HS-27A (cell line): ENCODE results near the gene ZMYND15.

Experiments
- DNase-seq: peaks from one replicate; pipeline ENCODE4 v3.0.0-alpha.2; 2012; ENCODE audit warnings: low read depth, missing footprints

The ZMYND15 gene

DNA sequence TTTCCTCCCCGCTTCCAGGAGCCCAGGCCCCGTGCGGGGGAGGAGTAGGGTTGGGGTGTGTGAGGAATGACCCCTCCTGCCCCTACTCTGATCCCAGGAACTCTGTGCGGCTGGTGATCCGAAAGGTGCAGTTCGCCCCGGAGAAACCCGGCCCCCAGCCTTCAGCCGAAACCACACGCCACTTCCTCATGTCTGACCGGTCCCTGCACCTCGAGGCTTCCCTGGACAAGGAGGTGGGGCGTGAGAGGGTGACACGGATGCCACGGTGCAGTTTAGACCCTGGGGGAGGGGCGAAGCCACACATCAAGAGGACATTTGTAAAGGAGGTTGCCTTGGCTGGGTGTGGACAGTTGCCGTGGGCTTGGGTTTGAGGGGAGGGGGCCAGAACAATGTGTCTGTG, 21.8 kb upstream of the ZMYND15 start:
- DNase-seq, result no peak

GRCh38 chr17:4718276-4718675, 21.4 kb upstream of the ZMYND15 start:
- DNase-seq, result no peak

DNA sequence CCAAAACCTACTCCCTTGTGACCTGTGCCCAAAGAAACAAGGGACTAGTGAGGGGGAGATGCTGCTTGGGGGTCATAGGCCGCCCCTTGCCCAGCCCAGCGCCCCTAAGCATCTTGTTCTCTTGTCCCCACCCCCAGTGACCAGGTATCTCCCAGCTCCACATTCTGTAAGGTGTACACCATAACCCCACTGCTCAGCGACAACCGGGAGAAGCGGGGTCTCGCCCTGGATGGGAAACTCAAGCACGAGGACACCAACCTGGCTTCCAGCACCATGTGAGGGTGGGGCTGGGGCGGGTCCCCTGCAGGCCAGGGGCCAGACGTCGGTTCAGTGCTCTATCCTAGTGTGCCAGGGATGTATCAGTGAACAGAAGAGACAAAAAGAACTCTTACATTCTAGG, 20.5 kb upstream of the ZMYND15 start:
- no peak for DNase-seq

DNA sequence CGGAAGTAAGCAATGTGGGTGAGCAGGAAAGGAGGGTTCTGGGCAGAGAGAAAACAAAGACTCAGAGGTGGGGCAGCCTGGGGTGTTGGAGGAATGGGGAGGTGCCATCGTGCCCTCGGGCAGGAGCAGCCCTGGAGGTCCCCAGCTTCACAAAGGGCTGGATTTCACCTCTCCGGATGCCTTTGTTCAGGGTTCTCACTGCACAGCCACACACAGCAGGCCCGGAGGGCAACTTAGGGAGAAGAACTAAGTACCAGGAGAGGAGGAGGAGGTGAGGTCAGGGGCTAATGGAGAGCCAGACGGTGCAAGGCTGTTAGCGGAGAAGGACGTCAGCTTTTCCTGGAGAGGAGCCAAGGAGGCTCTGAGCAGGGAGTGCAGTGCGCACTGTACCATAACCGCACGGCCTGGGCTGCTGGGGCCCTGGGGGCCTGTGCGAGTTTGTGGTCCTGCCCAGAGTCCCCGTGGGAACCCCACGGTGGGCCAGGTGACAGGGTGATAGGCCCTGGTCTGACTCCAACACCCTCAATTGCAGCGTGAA, 19.9 kb upstream of the ZMYND15 start:
- no peak for DNase-seq

GRCh38 chr17:4720787-4721186, 18.8 kb upstream of the ZMYND15 start:
- no peak for DNase-seq

DNA sequence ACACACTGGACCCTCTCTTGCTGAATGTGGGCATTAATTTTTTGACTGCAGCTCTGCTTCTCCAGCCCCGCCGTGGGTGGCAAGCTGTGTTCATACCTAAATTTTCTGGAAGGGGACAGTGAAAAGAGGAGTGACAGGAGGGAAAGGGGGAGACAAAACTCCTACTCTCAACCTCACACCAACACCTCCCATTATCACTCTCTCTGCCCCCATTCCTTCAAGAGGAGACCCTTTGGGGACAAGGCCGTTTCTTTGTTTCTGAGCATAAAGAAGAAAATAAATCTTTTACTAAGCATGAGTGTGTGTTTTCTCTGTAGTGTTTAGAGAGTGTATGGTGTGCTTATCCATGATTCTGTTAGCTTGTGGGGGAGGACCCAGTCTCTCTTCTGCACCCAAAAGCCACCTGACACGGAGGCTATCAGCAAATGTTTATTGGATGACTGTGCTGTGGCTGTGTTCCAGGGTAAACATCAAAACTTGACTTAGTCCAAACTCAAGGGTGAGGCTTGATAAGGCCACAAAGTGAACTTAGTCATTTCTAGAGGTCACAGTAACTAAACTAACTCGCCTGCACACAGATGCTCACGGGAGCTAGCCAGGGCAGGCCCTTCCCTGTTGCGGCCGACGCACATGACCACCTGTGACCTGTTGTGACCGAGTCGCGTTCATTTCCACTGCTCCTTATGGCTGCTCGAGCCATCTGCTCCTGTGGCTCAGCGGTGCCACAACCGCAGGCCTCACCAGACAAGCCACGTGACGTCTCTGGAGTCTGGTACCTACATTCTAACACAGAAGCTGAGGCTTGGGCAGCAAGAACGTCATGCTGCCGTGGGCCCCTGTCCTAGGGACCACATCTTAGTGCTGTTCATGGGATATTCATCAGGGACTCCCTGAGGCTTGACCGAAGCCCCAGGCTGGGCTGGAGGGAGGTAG, 18.2 kb upstream of the ZMYND15 start:
- DNase-seq, result peak; percentile 39

GRCh38 chr17:4722678-4723240, 16.9 kb upstream of the ZMYND15 start:
- DNase-seq, result no peak

GRCh38 chr17:4724650-4725049, 15.0 kb upstream of the ZMYND15 start:
- no peak for DNase-seq

GRCh38 chr17:4725646-4726310, 13.9 kb upstream of the ZMYND15 start:
- DNase-seq, result no peak

GRCh38 chr17:4728124-4728523, 11.5 kb upstream of the ZMYND15 start:
- no peak for DNase-seq

- DNase-seq, result no peak
Observed at GRCh38 chr17:4733073-4733531, 6.5 kb upstream of the ZMYND15 start.

DNA sequence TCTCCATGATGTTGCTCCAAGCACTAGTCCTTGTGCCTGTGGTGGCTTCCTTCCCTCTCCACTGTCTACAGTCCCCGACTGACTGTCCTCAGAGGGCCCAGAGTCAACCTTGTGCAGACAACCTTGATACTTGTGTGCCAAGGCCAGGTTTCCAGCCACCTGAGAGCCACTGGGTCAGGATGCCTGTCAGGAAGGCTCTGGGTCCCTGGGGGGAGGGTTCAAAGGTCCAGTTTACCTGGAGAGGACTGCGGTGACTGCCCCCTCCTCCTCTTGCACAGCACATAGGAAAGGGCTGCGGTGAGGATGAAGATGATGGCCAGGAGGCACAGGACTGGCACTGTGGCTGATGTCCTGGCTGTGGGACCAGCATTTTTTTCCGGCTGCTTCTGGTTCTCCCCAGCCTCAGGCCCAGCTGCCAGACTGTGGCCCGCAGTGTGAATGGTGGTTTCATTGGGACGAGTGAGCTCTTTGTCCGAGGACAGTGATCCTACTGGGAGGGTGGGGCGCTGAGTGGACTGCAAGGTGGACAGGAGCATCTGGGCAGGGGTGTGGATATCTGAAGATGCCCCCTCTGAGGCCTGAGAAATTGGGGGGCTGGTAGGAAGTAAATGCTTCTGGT, 4.7 kb upstream of the ZMYND15 start:
- DNase-seq, result no peak

DNA sequence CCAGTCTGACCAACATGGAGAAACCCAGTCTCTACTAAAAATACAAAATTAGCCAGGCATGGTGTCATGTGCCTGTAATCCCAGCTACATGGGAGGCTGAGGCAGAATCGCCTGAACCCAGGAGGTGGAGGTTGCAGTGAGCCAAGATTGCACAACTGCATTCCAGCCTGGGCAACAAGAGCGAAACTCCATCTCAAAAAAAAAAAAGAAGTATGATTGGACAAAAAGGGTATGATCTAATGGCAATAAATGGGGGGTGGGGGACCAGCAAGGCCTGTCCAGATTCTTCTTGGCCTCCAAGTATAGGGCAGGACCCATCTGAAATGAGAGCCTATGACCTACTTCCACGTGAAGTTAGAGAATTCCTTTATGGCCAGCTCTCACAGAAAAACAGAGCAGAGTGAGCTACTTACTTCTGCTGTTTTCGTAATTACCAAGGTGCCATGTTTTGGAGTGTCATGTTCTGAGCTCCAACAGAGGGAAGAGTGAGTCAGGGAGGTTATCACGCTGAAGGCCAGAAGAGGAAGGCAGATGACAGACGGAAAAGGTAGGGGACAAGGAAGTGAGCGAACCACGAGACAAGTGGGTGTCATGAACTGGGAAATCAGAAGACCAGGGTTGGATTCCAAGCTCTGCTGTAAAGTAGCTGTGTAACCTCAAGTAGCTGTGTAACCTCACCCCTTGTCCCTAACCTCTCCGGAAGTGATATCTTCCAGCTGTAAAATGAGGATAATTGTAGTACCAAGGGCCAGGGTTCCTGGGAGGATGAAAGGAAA, 3.6 kb upstream of the ZMYND15 start:
- DNase-seq, result no peak

GRCh38 chr17:4738136-4739121, 1.2 kb upstream of the ZMYND15 start:
- no peak for DNase-seq

DNA sequence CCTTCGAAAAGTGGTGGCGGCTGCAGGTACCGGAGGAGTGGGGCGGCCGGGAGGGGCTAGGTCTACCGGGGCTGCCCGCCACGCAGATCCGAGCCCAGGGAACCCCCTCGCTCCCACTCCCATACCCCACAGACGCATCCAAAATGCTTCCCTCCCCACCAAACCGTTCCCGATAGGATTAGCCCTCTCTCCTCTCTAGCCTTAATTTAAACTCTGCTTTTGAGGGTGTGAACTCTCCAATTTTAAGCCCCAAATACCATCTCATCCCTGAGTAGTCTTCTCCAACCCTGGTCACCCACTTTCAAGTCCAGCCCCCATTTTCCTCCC, 355 bp downstream of the ZMYND15 start:
- no peak for DNase-seq

DNA sequence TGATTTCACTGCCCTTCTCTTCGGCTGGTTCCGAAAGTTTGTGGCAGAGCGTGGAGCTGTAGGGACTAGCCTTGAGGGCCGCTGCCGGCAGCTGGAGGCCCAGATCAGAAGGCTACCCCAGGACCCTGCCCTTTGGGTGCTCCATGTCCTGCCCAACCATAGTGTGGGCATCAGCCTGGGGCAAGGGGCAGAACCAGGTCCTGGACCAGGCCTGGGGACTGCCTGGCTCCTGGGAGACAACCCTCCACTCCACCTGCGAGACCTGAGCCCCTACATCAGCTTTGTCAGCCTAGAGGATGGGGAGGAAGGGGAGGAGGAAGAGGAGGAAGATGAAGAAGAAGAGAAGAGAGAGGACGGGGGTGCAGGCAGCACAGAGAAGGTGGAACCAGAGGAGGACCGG, 951 bp downstream of the ZMYND15 start:
- no peak for DNase-seq

GRCh38 chr17:4741544-4741943, 1.9 kb downstream of the ZMYND15 start:
- no peak for DNase-seq

- no peak for DNase-seq
Observed at GRCh38 chr17:4742133-4742532, 2.5 kb downstream of the ZMYND15 start.

DNA sequence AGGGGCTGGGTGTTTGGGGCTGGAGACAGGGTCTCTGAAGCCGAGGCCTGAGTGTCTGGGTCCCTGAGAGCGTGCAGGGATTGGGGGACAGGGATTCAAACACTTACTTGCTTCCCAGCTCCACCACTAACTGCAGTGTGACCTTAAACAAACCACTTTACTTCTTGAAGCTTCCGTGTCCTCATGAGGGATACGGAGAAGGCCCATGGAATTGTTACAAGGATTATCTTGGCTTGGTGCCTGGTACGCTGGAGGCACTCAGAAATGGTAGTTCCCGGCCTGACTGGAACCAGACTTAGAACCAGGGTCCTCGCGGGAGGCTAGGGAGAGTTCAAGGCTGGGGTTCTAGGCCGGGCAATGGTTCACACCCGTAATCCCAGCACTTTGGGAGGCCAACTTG, 3.0 kb downstream of the ZMYND15 start:
- no peak for DNase-seq

DNA sequence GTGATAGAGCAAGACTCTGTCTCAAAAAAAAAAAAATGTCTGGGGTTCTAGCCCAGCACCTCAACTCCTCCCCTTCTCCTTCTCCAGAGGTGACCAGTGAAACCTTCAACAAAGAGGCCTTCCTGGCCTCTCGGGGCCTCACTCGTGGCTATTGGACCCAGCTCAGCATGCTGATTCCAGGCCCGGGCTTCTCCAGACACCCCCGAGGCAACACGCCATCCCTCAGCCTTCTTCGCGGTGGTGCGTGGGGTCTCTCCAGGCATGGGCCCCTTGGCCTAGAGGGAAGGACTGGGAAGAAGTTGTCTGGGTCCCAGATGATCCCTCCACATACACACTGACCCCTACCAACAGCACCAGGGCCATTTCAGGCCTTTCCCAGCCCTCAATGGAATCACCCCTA, 3.6 kb downstream of the ZMYND15 start:
- no peak for DNase-seq
